Measurements from ENCODE around the gene LCP2.
A peak's percentile ranks its signal among the peaks of the same experiment; 100 is the strongest.

Gene LCP2

DNA sequence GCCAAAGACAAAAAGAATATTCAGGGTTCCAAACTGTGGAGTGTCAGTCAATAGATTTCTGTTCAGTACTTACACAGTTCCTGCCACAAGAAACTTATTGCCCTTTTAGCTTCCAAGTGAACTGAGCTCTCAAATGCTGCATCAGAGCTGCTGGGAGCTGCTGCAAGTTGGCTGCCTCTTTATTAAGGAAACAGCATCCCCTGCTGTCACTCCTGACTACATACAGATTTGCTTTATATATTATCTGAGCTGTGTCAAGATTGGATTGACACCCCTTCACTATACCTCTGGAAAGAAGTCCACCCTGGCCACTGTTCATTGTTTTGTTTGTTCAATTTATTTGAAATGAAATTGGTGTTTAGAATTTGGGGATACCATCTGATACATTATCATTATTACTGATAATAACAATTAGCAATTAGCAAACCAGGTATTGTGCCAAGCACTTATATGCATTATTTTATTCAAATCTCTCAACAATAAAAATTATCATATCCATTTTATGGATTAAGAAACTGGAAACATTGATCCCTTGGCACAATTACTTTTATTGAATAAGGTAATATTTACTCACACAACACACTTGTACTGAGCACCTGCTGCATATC lies 81.2 kb downstream of the LCP2 start:
- peak; percentile 73 for DNase-seq (ENCODE audit: low spot score)

GRCh38 chr5:170211575-170212334 lies 85.8 kb downstream of the LCP2 start:
- no peak for DNase-seq (ENCODE audit: low spot score)

GRCh38 chr5:170206958-170207357 lies 90.6 kb downstream of the LCP2 start:
- DNase-seq (ENCODE audit: low spot score), result no peak

DNA sequence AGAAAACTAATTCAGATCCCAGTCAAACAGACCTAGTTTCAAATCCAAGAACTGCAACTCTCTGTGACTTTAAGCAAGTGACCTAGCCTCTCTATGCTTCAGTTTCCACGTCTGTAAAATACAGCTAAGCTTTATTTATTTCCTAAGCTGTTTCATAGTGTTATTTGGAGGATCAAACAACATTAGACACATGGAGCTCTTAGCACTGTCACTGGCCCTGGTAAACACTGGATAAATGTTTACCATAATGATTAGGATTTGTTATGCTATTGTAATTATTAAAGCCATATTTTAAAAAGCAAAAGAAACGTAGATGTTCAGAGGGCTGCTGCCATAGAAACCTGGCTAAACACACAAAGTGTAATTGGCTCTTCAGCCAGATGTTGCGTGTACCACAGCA lies 91.4 kb downstream of the LCP2 start:
- DNase-seq (ENCODE audit: low spot score), result no peak

- DNase-seq (ENCODE audit: low spot score), result no peak
These were observed 93.4 kb downstream of the LCP2 start for GRCh38 chr5:170204202-170204601.

DNA sequence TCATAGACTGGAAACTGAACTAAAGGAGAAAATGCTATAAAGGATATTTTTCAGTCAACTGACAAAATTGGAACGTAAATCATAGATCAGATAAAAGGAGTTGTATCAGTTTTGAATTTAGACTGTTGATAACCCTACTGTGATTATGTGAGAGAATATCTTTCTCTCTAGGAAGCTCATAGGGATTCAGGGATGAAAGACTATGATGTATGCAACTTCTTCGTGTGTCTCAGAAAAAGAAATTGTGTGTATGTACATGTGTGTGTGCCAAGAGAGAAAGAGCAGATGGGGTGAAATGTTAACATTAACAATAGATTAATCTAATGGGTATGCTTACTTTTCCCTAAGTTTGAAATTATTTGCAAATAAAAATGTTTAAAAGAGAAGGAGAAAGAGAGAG lies 95.5 kb downstream of the LCP2 start:
- DNase-seq (ENCODE audit: low spot score), result no peak

GRCh38 chr5:170201311-170201710 lies 96.3 kb downstream of the LCP2 start:
- DNase-seq (ENCODE audit: low spot score), result no peak

DNA sequence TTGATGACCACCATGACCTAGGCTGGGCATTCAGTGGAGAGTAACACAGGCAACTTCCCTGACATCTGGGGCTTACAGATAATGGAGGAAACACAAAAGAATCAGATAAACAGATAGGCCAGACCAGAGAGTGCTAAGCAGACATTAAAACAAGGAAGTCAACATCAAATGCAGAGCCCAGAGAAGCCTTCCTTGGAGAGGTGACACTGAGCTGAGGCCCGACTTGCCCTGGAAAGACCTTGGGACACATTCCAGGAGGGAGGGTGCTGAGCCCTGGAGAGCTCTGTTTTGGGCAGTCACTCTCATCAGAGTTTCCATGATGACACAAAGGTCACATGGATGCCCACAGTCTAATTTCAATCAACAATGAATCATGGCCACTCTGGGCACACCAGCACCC lies 96.7 kb downstream of the LCP2 start:
- no peak for DNase-seq (ENCODE audit: low spot score)
